GM20000 (cell line): Measurements from ENCODE around the gene PRKG1.

ENCODE experiments used
- DNase-seq: peaks from one replicate; pipeline ENCODE4 v3.0.0; 2012; ENCODE audit warnings: low spot score
- CTCF ChIP-seq: IDR thresholded peaks from 2 replicates; pipeline ENCODE4 v1.5.1; 2012; ENCODE audit warnings: mild to moderate bottlenecking, control low read depth; ENCODE audit errors: extremely low read depth, missing control alignments

PRKG1 gene

DNA sequence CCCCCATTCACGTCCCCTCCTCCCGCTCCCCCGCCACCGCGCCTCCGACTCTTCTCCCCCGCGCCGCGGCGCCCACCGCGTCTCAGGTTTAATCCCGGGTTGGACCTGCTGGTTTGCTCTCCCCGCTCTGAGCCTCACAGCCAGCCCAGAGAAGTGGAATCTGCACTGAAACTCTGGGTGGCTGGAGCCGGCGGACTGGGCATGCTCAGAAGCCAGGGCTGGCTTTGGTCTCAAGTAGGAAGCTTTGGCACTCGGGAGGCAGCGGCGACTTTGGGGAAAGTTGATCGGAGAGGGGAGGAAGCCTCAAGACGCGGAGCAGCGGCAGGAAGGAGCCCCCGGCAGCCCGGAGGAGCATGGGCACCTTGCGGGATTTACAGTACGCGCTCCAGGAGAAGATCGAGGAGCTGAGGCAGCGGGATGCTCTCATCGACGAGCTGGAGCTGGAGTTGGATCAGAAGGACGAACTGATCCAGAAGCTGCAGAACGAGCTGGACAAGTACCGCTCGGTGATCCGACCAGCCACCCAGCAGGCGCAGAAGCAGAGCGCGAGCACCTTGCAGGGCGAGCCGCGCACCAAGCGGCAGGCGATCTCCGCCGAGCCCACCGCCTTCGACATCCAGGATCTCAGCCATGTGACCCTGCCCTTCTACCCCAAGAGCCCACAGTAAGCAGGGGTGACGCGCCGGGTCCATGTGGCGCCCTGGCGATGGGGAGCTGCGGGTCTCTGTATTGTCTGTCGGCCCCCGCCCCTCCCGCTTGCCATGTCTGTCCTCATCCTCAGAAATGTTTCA, at the start of gene PRKG1:
PRKG1 (plus strand) TSS at position 250 of the 791 bp plus-strand sequence.
- no peak for DNase-seq
- TF ChIP-seq CTCF, result no peak

DNA sequence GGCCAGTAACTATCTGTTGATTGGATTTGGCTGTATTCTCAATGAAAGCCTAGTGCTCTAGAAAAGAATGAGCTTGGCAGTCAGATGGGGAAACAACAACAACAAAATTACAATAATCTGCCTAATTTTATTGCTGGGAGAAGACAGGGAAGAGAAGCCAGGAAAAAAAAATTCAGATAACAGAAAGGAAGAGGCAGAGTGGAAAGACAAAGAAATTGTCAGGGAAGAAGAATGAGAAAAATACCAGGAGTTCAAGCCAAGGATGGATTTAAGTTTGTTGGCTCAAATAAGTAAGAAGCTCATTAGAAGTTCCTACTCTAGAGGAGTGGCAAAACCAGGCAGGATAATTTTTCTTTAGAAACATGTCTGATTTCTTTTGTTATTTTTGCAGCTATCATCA, 45.9 kb upstream of the PRKG1 start:
- no peak for DNase-seq
- no peak for TF ChIP-seq CTCF

- TF ChIP-seq CTCF, result no peak
- DNase-seq, result no peak
These were observed 45.1 kb upstream of the PRKG1 start for GRCh38 chr10:51029172-51029641.

- TF ChIP-seq CTCF, result no peak
- DNase-seq, result no peak
These were observed 43.8 kb upstream of the PRKG1 start for GRCh38 chr10:51030480-51030879.

DNA sequence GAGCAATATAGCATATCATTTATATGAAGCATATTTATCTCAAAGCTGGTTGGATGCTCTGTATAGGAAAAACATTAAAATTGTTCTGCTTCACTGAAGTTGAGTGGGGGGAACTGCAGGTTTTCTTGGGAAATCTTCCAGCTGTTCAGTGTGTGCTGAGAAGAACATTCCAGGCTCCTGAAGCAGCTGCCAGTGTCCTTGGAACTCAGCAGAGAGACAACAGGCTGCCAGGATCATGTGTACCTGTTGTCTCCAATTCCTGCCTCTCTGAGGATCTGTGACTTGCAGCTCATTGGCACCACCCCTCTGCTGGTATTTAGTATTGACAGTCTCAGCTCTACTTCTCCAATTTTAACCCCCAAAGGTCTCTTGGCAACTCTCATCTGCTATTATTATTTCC, 42.3 kb upstream of the PRKG1 start:
- no peak for DNase-seq
- no peak for TF ChIP-seq CTCF

DNA sequence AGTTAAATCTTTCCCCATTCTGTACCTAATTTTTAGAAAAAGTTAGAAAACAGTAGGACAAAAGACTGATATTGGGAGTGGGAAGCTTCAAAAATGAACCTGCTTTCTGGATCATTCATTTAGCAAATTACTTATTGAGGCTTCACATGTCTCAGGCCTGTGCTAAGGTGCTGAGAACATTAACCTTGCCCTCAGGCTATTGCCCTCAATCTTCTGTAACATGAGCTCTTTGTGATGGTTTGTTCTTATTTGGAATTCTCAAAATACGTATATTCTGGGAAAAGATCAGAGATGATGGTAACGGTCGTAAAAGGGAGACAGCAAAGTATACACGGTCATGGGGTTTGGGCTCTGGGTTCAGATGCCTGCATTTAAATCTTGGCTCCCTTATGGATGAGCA, 39.5 kb upstream of the PRKG1 start:
- no peak for TF ChIP-seq CTCF
- no peak for DNase-seq

GRCh38 chr10:51035344-51035743, 38.9 kb upstream of the PRKG1 start:
- DNase-seq, result no peak
- TF ChIP-seq CTCF, result no peak
